Esophagus muscularis mucosa (tissue), 4 donors: ENCODE results near the gene SPDYC. TPM values are rescaled to one million over a fixed set of nuclear protein-coding genes. Genes with fewer than 3 reads are reported as not detected.
A peak's percentile ranks its signal among the peaks of the same experiment; 100 is the strongest.

Experiments used
- DNase-seq: peaks from one replicate; pipeline ENCODE4 v3.0.0-alpha.2; 2017; ENCODE audit errors: extremely low spot score
- H3K27ac ChIP-seq, 4 donors: fragments of 200-600 bp; sonication (generic); replicated peaks in 1 of 4; 1 replicate in 3 of 4; 2 replicates in 1 of 4; pipeline ENCODE4 v1.5.1; 2016 to 2019; ENCODE audit warnings: mild to moderate bottlenecking in 1 of 4
- H3K27me3 ChIP-seq, 4 donors: fragments of 200-600 bp; sonication (generic); one replicate each; pipeline versions ENCODE4 v1.5.1 to v1.6.0; 2016 to 2019
- H3K36me3 ChIP-seq, 4 donors: fragments of 200-600 bp; sonication (generic); one replicate each; pipeline ENCODE4 v1.5.1; 2016 to 2019
- H3K4me1 ChIP-seq, 4 donors: fragments of 200-600 bp; sonication (generic); one replicate each; pipeline ENCODE4 v1.5.1; 2016 to 2019
- H3K4me3 ChIP-seq, 4 donors: fragments of 200-600 bp; sonication (generic); 1 replicate in 2 of 4; 2 replicates in 2 of 4; pipeline ENCODE4 v1.5.1; 2016 to 2019; ENCODE audit warnings: mild to moderate bottlenecking in 4 of 4, moderate library complexity in 1 of 4
- H3K9me3 ChIP-seq, 4 donors: fragments of 200-600 bp; sonication (generic); 1 replicate in 3 of 4; 2 replicates in 1 of 4; pipeline ENCODE4 v1.5.1; 2016 to 2019
- CTCF ChIP-seq, 3 experiments: fragments of 200-600 bp in 2 of 3; fragments of 450-650 bp in 1 of 3; sonication (generic) in 2 of 3; IDR thresholded peaks; one replicate each; pipeline ENCODE4 v1.5.1; 2017 to 2019; ENCODE audit warnings: antibody characterized with exemption in 3 of 3, mild to moderate bottlenecking in 2 of 3, moderate library complexity in 1 of 3
- EP300 ChIP-seq: sonication (generic); formaldehyde crosslinking; IDR thresholded peaks from one replicate; pipeline ENCODE4 v1.6.1; 2017; ENCODE audit warnings: antibody characterized with exemption
- POLR2A ChIP-seq: fragments of 450-650 bp; IDR thresholded peaks from one replicate; pipeline ENCODE4 v1.6.1; 2017; ENCODE audit warnings: antibody characterized with exemption, moderate library complexity, mild to moderate bottlenecking, low read depth
- POLR2AphosphoS5 ChIP-seq, 2 donors: sonication (generic); formaldehyde crosslinking; IDR thresholded peaks; one replicate each; pipeline ENCODE4 v1.6.1; 2017; ENCODE audit warnings: antibody characterized with exemption in 2 of 2
- WGBS: methylation state at CpG from one replicate; pipeline ENCODE4 v1.1.5; 2018; 5-methylcytosine and 5-hydroxymethylcytosine counted together
- intact Hi-C: fragments of 100-400 bp; cut with DNase I; formaldehyde crosslinking; loops from one replicate; pipeline ENCODE4 v1.15.1; 2023
- total RNA-seq, 4 donors: library from RNA; depleted of rRNA; stranded (reverse); fragments of >200 nt; gene quantifications; one replicate each; pipeline versions ENCODE4 v1.1.0 to v1.2.1, GENCODE V29; 2016

The SPDYC gene
- total RNA-seq, result not detected

GRCh38 chr11:65170058-65170534, at the start of gene SPDYC:
SPDYC (plus strand) TSS chr11:65170233; CDS start chr11:65171358, 1,125 bp downstream.
- peaks cover 0 to 4% (median 0%) of the 10 kb centered on the region in 4 donors for H3K4me1 ChIP-seq
- no peaks in the 10 kb centered on the region for H3K27me3 ChIP-seq
- DNase-seq, result no peak
- H3K9me3 ChIP-seq, result no peaks in the 10 kb centered on the region
- H3K27ac ChIP-seq, result no peak within 1 kb of the TSS
- no peak within 1 kb of the TSS for H3K4me3 ChIP-seq
- TF ChIP-seq CTCF (IDR thresholded peaks at IDR 0.05) (no peak), EP300 (no peak), POLR2A (no peak), POLR2AphosphoS5 (IDR thresholded peaks at IDR 0.05) (no peak)
- 93% methylated on average over 11 of the region's 21 CpGs for WGBS
- intact Hi-C loops, result no loop called here
- H3K36me3 ChIP-seq, result no peaks in the 10 kb centered on the region

GRCh38 chr11:65120831-65121230, 49.2 kb upstream of the SPDYC start:
- peak overlapping the region; percentile 93 to 95 (median 94) for H3K27ac ChIP-seq
- H3K27me3 ChIP-seq, result no peaks in the 10 kb centered on the region
- TF ChIP-seq POLR2AphosphoS5 (IDR thresholded peaks at IDR 0.05) (no peak), POLR2A (no peak), CTCF (IDR thresholded peaks at IDR 0.05) (no peak), EP300 (no peak)
- H3K9me3 ChIP-seq, result no peaks in the 10 kb centered on the region
- intact Hi-C loops, result no loop called here
- peaks cover 20 to 59% (median 52%) of the 10 kb centered on the region in 4 donors for H3K36me3 ChIP-seq
- DNase-seq, result no peak
- WGBS, result 62% methylated on average over 3 of the region's 3 CpGs
- H3K4me1 ChIP-seq, result peaks cover 42 to 59% (median 52%) of the 10 kb centered on the region in 4 donors
- peak overlapping the region; percentile 73 to 91 (median 82) for H3K4me3 ChIP-seq

GRCh38 chr11:65121447-65121864, 48.6 kb upstream of the SPDYC start:
- peak overlapping the region; percentile 93 to 95 (median 94) for H3K27ac ChIP-seq
- no peaks in the 10 kb centered on the region for H3K27me3 ChIP-seq
- intact Hi-C loops, result no loop called here
- H3K4me1 ChIP-seq, result peaks cover 35 to 53% (median 46%) of the 10 kb centered on the region in 4 donors
- H3K9me3 ChIP-seq, result no peaks in the 10 kb centered on the region
- H3K4me3 ChIP-seq, result peak overlapping the region; percentile 73 to 91 (median 82)
- no peak for DNase-seq
- TF ChIP-seq POLR2A (no peak), POLR2AphosphoS5 (IDR thresholded peaks at IDR 0.05) (no peak), CTCF (IDR thresholded peaks at IDR 0.05) (no peak), EP300 (no peak)
- 1% methylated on average over 22 of the region's 22 CpGs for WGBS
- peaks cover 26 to 59% (median 52%) of the 10 kb centered on the region in 4 donors for H3K36me3 ChIP-seq

- Histone ChIP-seq H3K36me3 (peaks cover 28 to 64% (median 58%) of the 10 kb centered on the region in 4 donors), H3K27me3 (no peaks in the 10 kb centered on the region), H3K4me3 (peak within 1 kb of the TSS; percentile 73 to 91 (median 82)), H3K9me3 (no peaks in the 10 kb centered on the region), H3K4me1 (peaks cover 29 to 47% (median 39%) of the 10 kb centered on the region in 4 donors), H3K27ac (peak within 1 kb of the TSS; percentile 93 to 95 (median 94))
- intact Hi-C loops, result no loop called here
- DNase-seq, result peak; percentile 99
- WGBS, result under 1% methylated on average over 32 of the region's 64 CpGs
- TF ChIP-seq CTCF (IDR thresholded peaks at IDR 0.05) (peak in 1 of 3 experiments; percentile 27), POLR2AphosphoS5 (IDR thresholded peaks at IDR 0.05) (peak; percentile 99 to 100), POLR2A (peak; percentile 83), EP300 (no peak)
Observed at GRCh38 chr11:65121865-65122696, 48.0 kb upstream of the SPDYC start, which contains the start of the genes FAU and MRPL49. FAU (minus strand) TSS chr11:65122134; CDS start chr11:65121813, 321 bp downstream. MRPL49 (plus strand) TSS chr11:65122321; CDS start chr11:65122347, 26 bp downstream.
